Non-pigmented ciliary epithelial cell (primary cell): ENCODE data around the gene FAM234B.
"Not testable (repeated sequence)": the region's sequence is repeated elsewhere in the genome, so short reads cannot be mapped to it uniquely, and the experiment has no call there.

Source experiments
- DNase-seq: peaks from one replicate; pipeline ENCODE4 v3.0.0-alpha.2; 2010; ENCODE audit warnings: low read depth

Gene FAM234B

GRCh38 chr12:13023811-13024530, 20.2 kb upstream of the FAM234B start:
- DNase-seq: no peak

- no peak for DNase-seq
Observed at GRCh38 chr12:13024531-13024916, 19.7 kb upstream of the FAM234B start.

- no peak for DNase-seq
Observed at GRCh38 chr12:13026286-13026685, 17.9 kb upstream of the FAM234B start.

GRCh38 chr12:13027032-13027431, 17.1 kb upstream of the FAM234B start:
- DNase-seq: no peak

- no peak for DNase-seq
Observed at GRCh38 chr12:13027508-13027907, 16.7 kb upstream of the FAM234B start.

- no peak for DNase-seq
Observed at GRCh38 chr12:13028825-13029570, 15.2 kb upstream of the FAM234B start.

- no peak for DNase-seq
Observed at GRCh38 chr12:13030541-13031291, 13.5 kb upstream of the FAM234B start.

GRCh38 chr12:13032164-13032563, 12.0 kb upstream of the FAM234B start:
- no peak for DNase-seq

GRCh38 chr12:13033476-13033875, 10.7 kb upstream of the FAM234B start:
- no peak for DNase-seq

- not testable (repeated sequence) for DNase-seq
Observed at GRCh38 chr12:13035335-13035734, 8.8 kb upstream of the FAM234B start.

GRCh38 chr12:13036881-13037280, 7.3 kb upstream of the FAM234B start:
- no peak for DNase-seq

GRCh38 chr12:13038491-13039161, 5.6 kb upstream of the FAM234B start:
- peak; percentile 48 for DNase-seq

- DNase-seq: no peak
Observed at GRCh38 chr12:13039328-13039956, 4.7 kb upstream of the FAM234B start.

GRCh38 chr12:13041224-13041623, 3.0 kb upstream of the FAM234B start:
- no peak for DNase-seq

- no peak for DNase-seq
Observed at GRCh38 chr12:13042666-13043230, 1.4 kb upstream of the FAM234B start.

- DNase-seq: no peak
Observed at GRCh38 chr12:13044906-13045299, 722 bp downstream of the FAM234B start.

GRCh38 chr12:13045816-13046215, 1.6 kb downstream of the FAM234B start:
- DNase-seq: no peak

- DNase-seq: no peak
Observed at GRCh38 chr12:13046964-13047363, 2.8 kb downstream of the FAM234B start.

- DNase-seq: no peak
Observed at GRCh38 chr12:13049816-13050215, 5.6 kb downstream of the FAM234B start.

- DNase-seq: no peak
Observed at GRCh38 chr12:13052421-13052820, 8.2 kb downstream of the FAM234B start.

GRCh38 chr12:13053617-13054016, 9.4 kb downstream of the FAM234B start:
- DNase-seq: not testable (repeated sequence)
